Stomach (tissue), 4 donors: ENCODE data around the gene MLLT10.

Experiments used
- EP300 ChIP-seq: sonication (generic); formaldehyde crosslinking; IDR thresholded peaks from one replicate; pipeline ENCODE4 v1.6.1; 2017; ENCODE audit warnings: antibody characterized with exemption
- POLR2A ChIP-seq, 4 donors: fragments of 450-650 bp; IDR thresholded peaks; one replicate each; pipeline ENCODE4 v1.6.1; 2016; ENCODE audit warnings: antibody characterized with exemption in 4 of 4, control low read depth in 2 of 4, mild to moderate bottlenecking in 1 of 4, moderate library complexity in 1 of 4
- POLR2AphosphoS5 ChIP-seq, 3 donors: sonication (generic); formaldehyde crosslinking; IDR thresholded peaks; one replicate each; pipeline ENCODE4 v1.6.1; 2016; ENCODE audit warnings: antibody characterized with exemption in 3 of 3
- TF ChIP-seq, protein P1 (sequence below), 7 experiments: fragments of 450-650 bp in 4 of 7; fragments of 200-600 bp in 3 of 7; sonication (generic) in 3 of 7; IDR thresholded peaks; one replicate each; pipeline ENCODE4 v1.5.1; 2016 to 2019; ENCODE audit warnings: antibody characterized with exemption in 7 of 7, control low read depth in 2 of 7, mild to moderate bottlenecking in 1 of 7

GRCh38 chr10:21623291-21623690 is 89.3 kb downstream of the MLLT10 start:
- TF ChIP-seq, protein P1, sequence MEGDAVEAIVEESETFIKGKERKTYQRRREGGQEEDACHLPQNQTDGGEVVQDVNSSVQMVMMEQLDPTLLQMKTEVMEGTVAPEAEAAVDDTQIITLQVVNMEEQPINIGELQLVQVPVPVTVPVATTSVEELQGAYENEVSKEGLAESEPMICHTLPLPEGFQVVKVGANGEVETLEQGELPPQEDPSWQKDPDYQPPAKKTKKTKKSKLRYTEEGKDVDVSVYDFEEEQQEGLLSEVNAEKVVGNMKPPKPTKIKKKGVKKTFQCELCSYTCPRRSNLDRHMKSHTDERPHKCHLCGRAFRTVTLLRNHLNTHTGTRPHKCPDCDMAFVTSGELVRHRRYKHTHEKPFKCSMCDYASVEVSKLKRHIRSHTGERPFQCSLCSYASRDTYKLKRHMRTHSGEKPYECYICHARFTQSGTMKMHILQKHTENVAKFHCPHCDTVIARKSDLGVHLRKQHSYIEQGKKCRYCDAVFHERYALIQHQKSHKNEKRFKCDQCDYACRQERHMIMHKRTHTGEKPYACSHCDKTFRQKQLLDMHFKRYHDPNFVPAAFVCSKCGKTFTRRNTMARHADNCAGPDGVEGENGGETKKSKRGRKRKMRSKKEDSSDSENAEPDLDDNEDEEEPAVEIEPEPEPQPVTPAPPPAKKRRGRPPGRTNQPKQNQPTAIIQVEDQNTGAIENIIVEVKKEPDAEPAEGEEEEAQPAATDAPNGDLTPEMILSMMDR (IDR thresholded peaks at IDR 0.05), result no peak
- TF ChIP-seq POLR2A (IDR thresholded peaks at IDR 0.05), result no peak
- TF ChIP-seq POLR2AphosphoS5 (IDR thresholded peaks at IDR 0.05), result no peak
- TF ChIP-seq EP300, result no peak
